Neural cell (in vitro differentiated cells): ENCODE measurements around the gene PON3.

Experiments used
- CTCF ChIP-seq: fragments of 450-650 bp; IDR thresholded peaks from 2 replicates; pipeline ENCODE4 v1.5.1; 2014; ENCODE audit warnings: antibody characterized with exemption, mild to moderate bottlenecking, moderate library complexity; ENCODE audit not compliant: poor library complexity, severe bottlenecking
- RAD21 ChIP-seq: fragments of 450-650 bp; conservative IDR thresholded peaks from 2 replicates; pipeline ENCODE4 v1.6.1; 2014; ENCODE audit warnings: antibody characterized with exemption, mild to moderate bottlenecking, moderate library complexity

- TF ChIP-seq CTCF (no peak), RAD21 (no peak)
Measured at GRCh38 chr7:95429241-95429990, 33.2 kb upstream of the PON3 start.
